ENCODE data around the gene LIPM. TPM values are rescaled to one million over a fixed set of nuclear protein-coding genes. Genes with fewer than 3 reads are reported as not detected.

Gene LIPM
- polyA plus RNA-seq, 1 donor (not counting 4 experiments of a cell fraction or from before 2014, with no cell fraction given): 0.67 TPM

GRCh38 chr10:88831709-88832108 is 29.2 kb downstream of the LIPM start:
- Histone ChIP-seq H3K4me3 (ENCODE audit: control insufficient read depth in 2 of 3, extremely low read depth in 1 of 3, insufficient read depth in 2 of 3, low read depth in 1 of 3, low read length in 3 of 3) (no peak overlapping the region), H3K27me3 (ENCODE audit: control insufficient read depth, extremely low read depth, insufficient read depth, low read length) (no peaks in the 10 kb centered on the region), H3K9me1 (ENCODE audit: control insufficient read depth, extremely low read depth, insufficient read depth, low read length) (no peaks in the 10 kb centered on the region), H3K4me2 (ENCODE audit: control insufficient read depth, extremely low read depth, insufficient read depth, low read depth, low read length) (peak overlapping the region; percentile 47), H3K79me2 (ENCODE audit: control insufficient read depth, insufficient read depth, low read length) (no peaks in the 10 kb centered on the region), H3K4me1 (ENCODE audit: control insufficient read depth, extremely low read depth, insufficient read depth, low read length) (peaks cover 13% of the 10 kb centered on the region), H3K36me3 (ENCODE audit: control insufficient read depth in 2 of 2, extremely low read depth in 1 of 2, insufficient read depth in 2 of 2, low read length in 2 of 2) (no peaks in the 10 kb centered on the region), H3K27ac (ENCODE audit: control insufficient read depth, insufficient read depth, low read length) (no peak overlapping the region), H4K20me1 (ENCODE audit: control insufficient read depth, extremely low read depth, insufficient read depth, low read length) (no peaks in the 10 kb centered on the region), H2AFZ (ENCODE audit: control insufficient read depth, low read length) (peak overlapping the region; percentile 21), H3K9ac (ENCODE audit: control insufficient read depth, extremely low read depth, insufficient read depth, low read length) (no peak overlapping the region), H3K9me3 (ENCODE audit: control insufficient read depth, low read depth, low read length) (no peaks in the 10 kb centered on the region)
- dilution Hi-C loops (cut with MboI; ENCODE audit: extremely low pct_ligation_motif_present, low sequenced_read_pairs): no loop called here
- TF ChIP-seq EZH2 (IDR thresholded peaks at IDR 0.05; ENCODE audit: low read length) (no peak), CTCF (optimal IDR thresholded peaks at IDR 0.05 in 1 of 3, IDR thresholded peaks at IDR 0.05 in 1 of 3, conservative IDR thresholded peaks at IDR 0.05 in 1 of 3; ENCODE audit: extremely low read depth in 1 of 3, insufficient read depth in 2 of 3, low read length in 3 of 3) (no peak)
- no peak for DNase-seq (ENCODE audit: low read depth, low spot score)
- peak; percentile 86 for FAIRE-seq

GRCh38 chr10:88832376-88832775 is 29.8 kb downstream of the LIPM start:
- FAIRE-seq: no peak
- Histone ChIP-seq H3K9ac (ENCODE audit: control insufficient read depth, extremely low read depth, insufficient read depth, low read length) (no peak overlapping the region), H3K27ac (ENCODE audit: control insufficient read depth, insufficient read depth, low read length) (no peak overlapping the region), H3K79me2 (ENCODE audit: control insufficient read depth, insufficient read depth, low read length) (no peaks in the 10 kb centered on the region), H3K27me3 (ENCODE audit: control insufficient read depth, extremely low read depth, insufficient read depth, low read length) (no peaks in the 10 kb centered on the region), H3K4me1 (ENCODE audit: control insufficient read depth, extremely low read depth, insufficient read depth, low read length) (peaks cover 13% of the 10 kb centered on the region), H3K9me1 (ENCODE audit: control insufficient read depth, extremely low read depth, insufficient read depth, low read length) (no peaks in the 10 kb centered on the region), H3K4me3 (ENCODE audit: control insufficient read depth in 2 of 3, extremely low read depth in 1 of 3, insufficient read depth in 2 of 3, low read depth in 1 of 3, low read length in 3 of 3) (no peak overlapping the region), H2AFZ (ENCODE audit: control insufficient read depth, low read length) (no peak overlapping the region), H3K9me3 (ENCODE audit: control insufficient read depth, low read depth, low read length) (no peaks in the 10 kb centered on the region), H3K4me2 (ENCODE audit: control insufficient read depth, extremely low read depth, insufficient read depth, low read depth, low read length) (no peak overlapping the region), H3K36me3 (ENCODE audit: control insufficient read depth in 2 of 2, extremely low read depth in 1 of 2, insufficient read depth in 2 of 2, low read length in 2 of 2) (no peaks in the 10 kb centered on the region), H4K20me1 (ENCODE audit: control insufficient read depth, extremely low read depth, insufficient read depth, low read length) (no peaks in the 10 kb centered on the region)
- dilution Hi-C loops (cut with MboI; ENCODE audit: extremely low pct_ligation_motif_present, low sequenced_read_pairs): no loop called here
- no peak for TF ChIP-seq CTCF (optimal IDR thresholded peaks at IDR 0.05 in 1 of 3, IDR thresholded peaks at IDR 0.05 in 1 of 3, conservative IDR thresholded peaks at IDR 0.05 in 1 of 3; ENCODE audit: extremely low read depth in 1 of 3, insufficient read depth in 2 of 3, low read length in 3 of 3)
- no peak for TF ChIP-seq EZH2 (IDR thresholded peaks at IDR 0.05; ENCODE audit: low read length)
- DNase-seq (ENCODE audit: low read depth, low spot score): no peak

Data from keratinocyte (primary cell).